Upper lobe of left lung (tissue), 6 donors: ENCODE results near the gene CTNNA1. TPM values are rescaled to one million over a fixed set of nuclear protein-coding genes. Genes with fewer than 3 reads are reported as not detected.

Source experiments
- ATAC-seq, 2 donors: fragments of 200-7000 bp; cut with Tn5 transposase; one replicate each; pipeline ENCODE4 v1.9.1; 2022; ENCODE audit warnings: mild to moderate bottlenecking in 2 of 2, moderate library complexity in 2 of 2; ENCODE audit not compliant: low FRiP score in 2 of 2
- DNase-seq, 2 donors: peaks; one replicate each; pipeline ENCODE4 v3.0.0-alpha.2; 2019 to 2020
- H3K27ac ChIP-seq, 4 donors: fragments of 200-600 bp; sonication (generic); one replicate each; pipeline ENCODE4 v1.5.1; 2016 to 2019
- H3K27me3 ChIP-seq, 4 donors: fragments of 200-600 bp; sonication (generic); one replicate each; pipeline ENCODE4 v1.5.1; 2017 to 2019
- H3K36me3 ChIP-seq, 4 donors: fragments of 200-600 bp; sonication (generic); one replicate each; pipeline ENCODE4 v1.5.1; 2016 to 2019
- H3K4me1 ChIP-seq, 4 donors: fragments of 200-600 bp; sonication (generic); one replicate each; pipeline ENCODE4 v1.5.1; 2018 to 2019
- H3K4me3 ChIP-seq, 4 donors: fragments of 200-600 bp; sonication (generic); one replicate each; pipeline ENCODE4 v1.5.1; 2017 to 2019; ENCODE audit warnings: mild to moderate bottlenecking in 2 of 4, moderate library complexity in 1 of 4
- H3K9me3 ChIP-seq, 4 donors: fragments of 200-600 bp; sonication (generic); one replicate each; pipeline ENCODE4 v1.5.1; 2018 to 2019
- CTCF ChIP-seq, 6 experiments: fragments of 450-650 bp in 4 of 6; fragments of 200-600 bp in 2 of 6; sonication (generic) in 2 of 6; IDR thresholded peaks; one replicate each; pipeline ENCODE4 v1.5.1; 2016 to 2019; ENCODE audit warnings: antibody characterized with exemption in 6 of 6
- EP300 ChIP-seq, 4 donors: sonication (generic); formaldehyde crosslinking; IDR thresholded peaks; one replicate each; pipeline ENCODE4 v1.5.1; 2017; ENCODE audit warnings: antibody characterized with exemption in 4 of 4, control low read depth in 2 of 4
- POLR2A ChIP-seq, 4 donors: fragments of 450-650 bp; IDR thresholded peaks; one replicate each; pipeline ENCODE4 v1.5.1; 2016 to 2017; ENCODE audit warnings: antibody characterized with exemption in 4 of 4, mild to moderate bottlenecking in 2 of 4
- POLR2AphosphoS5 ChIP-seq, 2 donors: sonication (generic); formaldehyde crosslinking; IDR thresholded peaks; one replicate each; pipeline ENCODE4 v1.5.1; 2017; ENCODE audit warnings: antibody characterized with exemption in 2 of 2
- WGBS, 2 donors: methylation state at CpG; one replicate each; pipeline ENCODE4 v1.1.5; 2017 to 2018; 5-methylcytosine and 5-hydroxymethylcytosine counted together
- total RNA-seq, 6 donors: library from RNA; depleted of rRNA in 4 of 6; stranded (reverse); fragments of >200 nt in 4 of 6; gene quantifications; one replicate each; pipeline versions ENCODE4 v1.1.0 to v1.2.1, GENCODE V29; 2016 to 2021
- donor health status: DM: no; HTN: no; CAD: no; lungs with moderate emphysema.
- donor health status: DM: no; HTN: yes; CAD: no; lungs with severe emphysema.

The CTNNA1 gene
- total RNA-seq, 6 donors from 2014 or later, result 352 to 505 (median 415) TPM

GRCh38 chr5:138953387-138954256, 200.4 kb downstream of the CTNNA1 start:
- peaks cover 0 to 11% (median 0%) of the 10 kb centered on the region in 4 donors for H3K36me3 ChIP-seq
- H3K27ac ChIP-seq, result peak overlapping the region in 3 of 4 donors; percentile 37 to 80 (median 66)
- 29 to 42% methylated on average over 7 to 14 of the region's 14 CpGs for WGBS, 2 donors
- H3K9me3 ChIP-seq, result no peaks in the 10 kb centered on the region
- H3K27me3 ChIP-seq, result no peaks in the 10 kb centered on the region
- H3K4me3 ChIP-seq, result no peak overlapping the region
- DNase-seq, result peak; percentile 82 to 88
- ATAC-seq, result peak; percentile 84 to 89
- peaks cover 43 to 56% (median 49%) of the 10 kb centered on the region in 4 donors for H3K4me1 ChIP-seq
- TF ChIP-seq EP300 (IDR thresholded peaks at IDR 0.05), result no peak
- TF ChIP-seq POLR2AphosphoS5 (IDR thresholded peaks at IDR 0.05), result peak; percentile 30 to 75

- DNase-seq, result peak in 1 of 2 donors; percentile 14
- H3K4me1 ChIP-seq, result peaks cover 43 to 56% (median 49%) of the 10 kb centered on the region in 4 donors
- WGBS, 2 donors, result 77 to 83% methylated on average over 4 of the region's 4 CpGs
These were observed 201.2 kb downstream of the CTNNA1 start for GRCh38 chr5:138954257-138955012.

GRCh38 chr5:138955013-138955660, 201.9 kb downstream of the CTNNA1 start:
- TF ChIP-seq POLR2AphosphoS5 (IDR thresholded peaks at IDR 0.05), result no peak
- TF ChIP-seq POLR2A (IDR thresholded peaks at IDR 0.05), result no peak
- no peak for TF ChIP-seq CTCF (IDR thresholded peaks at IDR 0.05)
- TF ChIP-seq EP300 (IDR thresholded peaks at IDR 0.05), result no peak
- no peak for ATAC-seq
- H3K4me3 ChIP-seq, result no peak overlapping the region
- H3K27me3 ChIP-seq, result no peaks in the 10 kb centered on the region
- H3K36me3 ChIP-seq, result peaks cover 0 to 11% (median 0%) of the 10 kb centered on the region in 4 donors
- 74 to 75% methylated on average over 10 to 12 of the region's 12 CpGs for WGBS, 2 donors
- H3K27ac ChIP-seq, result peak overlapping the region in 2 of 4 donors; percentile 28 to 80
- DNase-seq, result peak in 1 of 2 donors; percentile 22
- peaks cover 40 to 51% (median 45%) of the 10 kb centered on the region in 4 donors for H3K4me1 ChIP-seq
- H3K9me3 ChIP-seq, result no peaks in the 10 kb centered on the region

More at GRCh38 chr5:138954257-138955012, 201.2 kb downstream of the CTNNA1 start:
- no peaks in the 10 kb centered on the region for H3K9me3 ChIP-seq
- H3K4me3 ChIP-seq, result no peak overlapping the region
- no peak for ATAC-seq
- peaks cover 0 to 11% (median 0%) of the 10 kb centered on the region in 4 donors for H3K36me3 ChIP-seq
- TF ChIP-seq EP300 (IDR thresholded peaks at IDR 0.05), result no peak
- TF ChIP-seq POLR2A (IDR thresholded peaks at IDR 0.05), result no peak
- no peak for TF ChIP-seq CTCF (IDR thresholded peaks at IDR 0.05)
- no peak for TF ChIP-seq POLR2AphosphoS5 (IDR thresholded peaks at IDR 0.05)
- H3K27me3 ChIP-seq, result no peaks in the 10 kb centered on the region
- peak overlapping the region in 3 of 4 donors; percentile 37 to 80 (median 66) for H3K27ac ChIP-seq

DNA sequence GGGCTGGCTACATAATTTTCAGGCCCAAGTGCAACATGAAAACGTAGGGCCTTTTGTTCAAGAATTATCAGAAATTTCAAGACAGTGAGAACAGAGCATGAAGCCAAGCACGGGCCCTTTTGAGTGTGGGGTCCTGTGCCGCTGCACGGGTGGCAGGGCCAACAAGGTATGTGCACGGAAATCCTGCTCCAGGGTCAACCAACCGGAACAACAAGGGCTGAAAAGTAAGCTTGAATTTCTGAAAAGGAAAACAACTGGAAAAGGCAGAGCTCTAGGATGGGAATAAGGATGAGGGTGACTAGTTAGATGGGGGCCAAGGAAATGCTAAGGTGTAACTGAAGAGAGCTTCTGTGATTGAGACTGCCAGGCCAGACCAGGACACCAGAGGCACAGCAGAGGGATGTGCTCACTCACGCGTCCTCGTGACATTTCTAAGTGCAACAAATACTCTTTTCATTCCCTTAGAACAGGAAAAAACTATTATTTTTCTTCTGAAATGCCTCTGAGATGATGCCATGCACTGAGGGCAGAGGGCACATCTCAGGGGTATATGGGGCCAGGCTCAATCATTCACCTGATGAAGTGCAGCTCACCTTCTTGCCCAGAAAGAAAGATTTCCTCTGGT, 202.6 kb downstream of the CTNNA1 start:
- no peak overlapping the region for H3K4me3 ChIP-seq
- ATAC-seq, result no peak
- peaks cover 36 to 49% (median 42%) of the 10 kb centered on the region in 4 donors for H3K4me1 ChIP-seq
- 76 to 80% methylated on average over 9 of the region's 9 CpGs for WGBS, 2 donors
- TF ChIP-seq EP300 (IDR thresholded peaks at IDR 0.05), result no peak
- TF ChIP-seq CTCF (IDR thresholded peaks at IDR 0.05), result no peak
- no peak for TF ChIP-seq POLR2A (IDR thresholded peaks at IDR 0.05)
- TF ChIP-seq POLR2AphosphoS5 (IDR thresholded peaks at IDR 0.05), result no peak
- H3K9me3 ChIP-seq, result no peaks in the 10 kb centered on the region
- peaks cover 0 to 9% (median 0%) of the 10 kb centered on the region in 4 donors for H3K36me3 ChIP-seq
- H3K27me3 ChIP-seq, result no peaks in the 10 kb centered on the region
- DNase-seq, result peak in 1 of 2 donors; percentile 7
- no peak overlapping the region for H3K27ac ChIP-seq
